ENCODE results near the gene BTBD16.

BTBD16 gene

DNA sequence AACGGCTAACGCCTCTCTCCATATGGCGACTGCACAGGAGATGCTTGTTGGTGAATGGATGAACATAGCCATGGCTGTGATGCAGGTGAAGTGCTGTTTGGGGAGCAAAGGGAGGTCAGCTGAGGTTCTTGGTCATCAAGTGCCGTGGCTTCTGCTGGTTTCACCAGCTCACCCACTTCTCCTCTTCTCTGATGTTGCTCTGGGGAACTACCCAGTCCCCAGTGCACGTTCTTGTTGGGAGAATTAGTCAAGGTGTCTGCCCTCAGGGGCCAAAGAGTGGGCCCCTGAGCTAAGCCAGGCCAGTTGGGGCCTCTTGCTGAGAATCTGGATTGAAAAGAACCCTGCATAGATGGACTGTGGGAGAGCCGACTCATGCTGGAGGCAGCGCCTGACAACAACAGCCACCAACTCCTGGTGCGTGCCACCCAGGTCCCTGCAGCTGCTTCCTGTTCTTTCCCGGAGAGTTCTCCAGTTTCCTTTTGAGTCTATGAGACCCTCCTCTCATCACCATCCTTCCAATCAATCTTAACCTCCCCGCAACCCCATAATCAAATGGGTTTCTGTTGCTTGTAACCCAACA lies 3.0 kb downstream of the BTBD16 start:
- DNase-seq (ENCODE audit: low read depth in 3 of 3), result no peak

DNA sequence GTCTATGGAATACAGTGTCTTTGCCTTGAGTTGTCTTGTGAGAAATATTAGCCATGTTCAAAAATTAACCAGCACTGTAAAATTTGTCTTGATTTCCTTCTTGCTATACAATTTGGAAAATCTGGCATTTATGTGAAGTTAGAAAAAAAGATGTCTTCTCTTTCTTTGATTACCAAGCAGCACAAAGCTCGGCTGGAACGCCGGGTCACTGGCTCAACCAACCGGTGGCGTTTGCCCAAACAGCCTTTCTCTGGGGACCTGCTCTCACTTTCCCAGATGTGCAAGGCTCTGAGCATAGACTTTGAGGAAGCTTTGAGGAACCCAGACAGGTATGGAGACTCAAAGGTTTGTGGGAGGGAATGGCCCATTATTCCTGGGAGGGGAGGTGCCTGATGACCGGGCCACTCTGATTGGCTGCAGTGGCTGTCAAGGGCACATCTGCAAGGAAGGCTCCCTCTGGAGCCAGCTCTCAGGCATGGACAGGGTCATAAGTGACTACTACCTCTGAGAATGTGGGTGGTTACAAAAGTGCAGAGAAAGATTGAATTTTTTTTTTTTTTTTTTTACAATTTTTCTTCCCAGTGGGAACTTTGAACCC lies 5.6 kb downstream of the BTBD16 start:
- no peak for DNase-seq (ENCODE audit: low read depth in 3 of 3)

DNA sequence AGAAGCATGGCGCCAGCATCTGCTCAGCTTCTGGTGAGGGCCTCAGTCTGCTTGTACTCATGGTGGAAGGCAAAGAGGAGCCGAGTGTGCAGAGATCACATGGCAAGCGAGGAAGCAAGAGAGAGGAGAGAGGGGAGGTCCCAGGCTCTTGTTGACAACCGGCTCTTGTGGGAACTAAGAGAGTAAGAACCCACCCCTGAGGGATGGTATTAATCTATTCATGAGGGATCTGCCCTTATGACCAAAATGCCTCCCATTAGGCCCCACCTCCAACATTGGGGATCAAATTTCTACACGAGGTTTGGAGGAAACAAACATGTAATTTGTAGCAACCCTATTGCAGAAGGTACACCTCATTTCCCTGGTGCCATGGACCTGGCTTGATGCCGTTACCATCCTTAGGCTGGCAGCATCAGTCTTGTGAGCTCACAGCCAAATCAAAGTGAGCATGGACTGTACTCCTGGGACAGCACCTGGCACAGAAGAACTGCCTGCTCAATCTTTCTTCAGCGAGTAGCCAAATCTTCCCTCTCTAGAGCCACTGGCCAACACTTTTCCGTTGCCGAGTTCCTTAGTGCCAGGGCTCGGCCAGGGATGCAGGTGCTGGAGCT lies 6.5 kb downstream of the BTBD16 start:
- DNase-seq (ENCODE audit: low read depth in 3 of 3), result no peak

DNA sequence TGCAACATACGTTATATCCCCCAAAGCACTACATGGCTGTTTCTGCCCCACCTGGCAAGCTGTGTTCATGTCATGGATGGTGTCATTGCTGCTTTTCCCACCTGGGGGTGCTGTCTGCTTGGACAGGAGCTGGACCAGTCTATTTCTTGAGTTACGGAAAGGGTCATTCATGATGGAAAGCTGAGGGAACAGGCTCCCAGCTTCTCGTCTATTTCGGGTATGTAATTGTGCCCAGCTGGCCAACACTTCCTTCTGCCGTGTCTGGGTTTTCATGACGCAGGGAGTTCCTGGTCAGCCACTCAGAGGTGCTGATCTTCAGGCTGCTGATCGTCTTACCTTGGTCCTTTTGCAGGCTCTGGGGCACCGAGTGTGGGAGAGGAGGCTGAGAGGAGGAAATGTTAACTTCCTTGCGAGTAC lies 8.6 kb downstream of the BTBD16 start:
- no peak for DNase-seq (ENCODE audit: low read depth in 3 of 3)

DNA sequence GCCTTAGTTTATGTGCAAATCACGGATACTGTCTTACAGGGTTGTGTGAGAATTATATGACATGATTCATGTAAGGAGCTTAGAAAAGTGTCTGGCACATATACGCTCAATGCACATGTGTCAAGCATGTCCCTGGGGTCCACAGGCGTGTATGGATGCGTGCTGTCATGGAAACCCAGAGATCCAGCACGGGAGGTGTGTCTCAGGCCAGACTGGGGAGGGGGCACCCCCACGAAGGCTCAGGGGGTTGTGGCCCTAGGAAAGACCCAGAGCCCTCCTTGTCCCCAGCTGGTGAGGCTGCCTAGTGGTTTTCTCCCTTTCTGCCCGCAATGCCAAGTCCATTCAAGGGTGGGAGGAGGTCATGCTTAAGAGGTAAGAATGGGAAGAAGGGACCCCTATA lies 9.1 kb downstream of the BTBD16 start:
- DNase-seq (ENCODE audit: low read depth in 3 of 3), result no peak

DNA sequence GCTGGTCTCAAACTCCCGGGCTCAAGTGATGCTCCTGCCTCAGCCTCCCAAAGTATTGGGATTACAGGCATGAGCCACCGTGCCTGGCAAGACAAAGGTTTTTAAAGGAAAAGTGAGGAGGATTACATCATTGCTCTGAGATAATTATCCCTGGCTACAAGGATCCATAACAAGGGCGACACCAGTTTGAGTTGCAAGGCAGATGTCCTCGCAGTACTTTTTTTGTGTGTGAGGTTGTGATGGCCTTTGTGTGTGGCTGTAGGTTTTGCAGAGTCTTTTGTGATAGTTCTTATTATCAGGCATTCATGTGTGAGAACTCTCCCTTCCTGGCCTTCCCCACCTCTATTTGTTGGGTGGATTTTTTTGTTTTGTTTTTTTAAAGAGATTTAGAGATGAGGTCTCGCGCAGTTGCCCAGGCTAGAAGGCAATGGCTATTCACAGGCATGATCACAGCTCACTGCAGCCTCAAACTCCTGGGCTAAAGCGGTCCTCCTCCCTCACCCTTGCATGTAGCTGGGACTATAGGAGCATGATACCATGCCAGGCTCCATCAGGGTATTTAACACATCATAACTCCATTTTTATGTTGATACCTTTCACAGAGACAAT lies 10.0 kb downstream of the BTBD16 start:
- DNase-seq (ENCODE audit: low read depth in 3 of 3), result no peak

DNA sequence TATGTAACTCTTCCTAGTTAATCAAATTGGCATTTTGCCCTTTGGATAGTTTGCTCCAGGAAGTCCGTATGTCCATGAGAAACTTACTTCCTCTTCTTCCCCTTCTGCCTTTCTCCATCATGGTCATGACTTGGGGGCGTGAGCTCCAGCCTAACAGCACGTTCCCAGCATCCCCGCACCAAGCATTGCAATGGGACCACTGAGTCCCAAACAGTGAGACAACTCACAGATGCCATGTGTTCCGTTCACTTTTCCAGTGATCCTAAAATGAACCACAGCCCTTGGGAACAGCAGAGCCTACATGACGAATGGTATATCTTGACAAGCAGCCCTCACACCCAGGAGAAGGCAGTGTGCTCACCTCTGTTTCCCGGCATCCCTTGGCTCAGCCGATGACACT lies 10.7 kb downstream of the BTBD16 start:
- no peak for DNase-seq (ENCODE audit: low read depth in 3 of 3)

DNA sequence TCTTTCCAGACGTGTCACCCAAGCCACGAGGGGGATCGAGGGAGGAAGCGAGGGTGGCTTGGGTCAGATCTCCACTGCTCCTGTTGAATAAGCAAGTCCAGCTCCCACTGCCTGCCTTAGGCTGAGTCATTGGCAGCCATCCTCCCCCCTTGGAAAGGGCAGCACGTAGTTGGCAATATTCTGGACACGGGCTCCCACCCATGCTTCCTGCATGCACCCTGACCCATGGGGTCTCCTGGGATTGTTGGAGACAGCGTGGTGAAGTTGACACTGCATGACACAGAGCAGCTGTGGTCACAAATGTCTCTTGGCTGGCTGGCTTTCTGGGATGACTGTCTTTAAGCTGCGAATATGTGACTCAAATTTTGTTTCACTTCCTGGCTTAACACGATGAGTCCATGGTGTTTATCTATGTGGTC lies 11.2 kb downstream of the BTBD16 start:
- DNase-seq (ENCODE audit: low read depth in 3 of 3), result no peak

DNA sequence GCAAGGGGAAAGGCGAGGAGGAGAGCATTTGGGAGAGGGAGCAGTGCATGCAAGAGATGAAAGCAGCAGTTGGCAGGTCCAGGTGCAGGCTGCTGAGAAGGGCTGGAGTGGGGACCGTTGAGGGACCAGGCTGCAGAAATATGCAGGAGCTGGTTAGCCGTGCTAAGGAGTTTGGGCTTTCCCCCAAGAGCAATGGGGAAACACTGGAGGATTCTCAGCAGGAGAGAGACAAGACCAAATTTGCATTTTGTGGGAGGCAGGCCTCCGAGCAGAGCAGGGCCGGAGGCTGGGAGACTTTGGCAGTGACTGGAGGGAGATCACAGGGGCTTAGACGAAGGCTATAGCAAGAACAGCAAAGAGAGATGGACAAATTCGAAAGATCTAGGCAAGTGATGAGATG lies 11.8 kb downstream of the BTBD16 start:
- no peak for DNase-seq (ENCODE audit: low read depth in 3 of 3)

DNA sequence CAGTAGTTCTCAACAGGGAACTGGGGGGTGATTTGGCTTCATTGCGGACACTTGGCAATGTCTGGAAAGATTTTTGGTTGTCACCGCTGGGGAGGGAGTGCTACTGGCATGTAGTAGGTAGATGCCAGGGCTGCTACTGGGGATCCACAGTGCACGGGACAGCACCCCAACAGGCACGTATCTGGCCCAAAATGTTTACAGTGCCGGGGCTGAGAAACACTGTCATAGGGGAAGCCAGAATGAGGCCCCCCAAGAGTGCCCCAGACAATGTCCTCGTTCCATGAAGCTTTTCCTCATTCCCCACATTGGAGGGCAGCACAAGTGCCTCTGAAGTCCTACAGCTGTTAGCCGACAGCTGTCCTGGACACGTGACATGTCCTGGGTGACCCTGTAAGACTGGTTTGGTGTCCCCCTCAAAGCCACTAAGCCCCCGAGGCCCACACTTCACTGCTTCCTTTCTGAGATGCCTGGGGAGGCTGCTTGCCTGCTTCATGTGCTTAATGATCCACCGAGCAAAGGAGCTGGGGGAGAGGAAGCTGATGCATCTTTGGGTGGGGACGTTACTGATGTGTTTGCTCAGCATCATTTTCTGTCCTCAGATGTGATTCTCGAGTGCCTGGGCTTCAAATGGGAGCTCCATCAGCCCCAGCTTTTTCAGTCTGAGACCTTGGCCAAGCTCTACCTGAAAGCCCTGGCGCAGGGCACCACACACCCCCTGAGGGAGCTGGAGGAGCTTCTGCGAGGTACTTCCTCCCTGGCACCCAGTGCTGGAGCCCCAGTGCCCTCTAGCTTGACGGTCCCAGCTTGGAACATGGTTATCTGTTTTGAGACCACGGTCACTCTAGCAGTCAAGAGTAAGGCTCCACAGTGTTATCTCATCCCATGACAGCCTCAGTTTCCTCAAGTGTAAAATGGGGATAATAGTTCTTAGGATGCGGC lies 14.7 kb downstream of the BTBD16 start:
- no peak for DNase-seq (ENCODE audit: low read depth in 3 of 3)

DNA sequence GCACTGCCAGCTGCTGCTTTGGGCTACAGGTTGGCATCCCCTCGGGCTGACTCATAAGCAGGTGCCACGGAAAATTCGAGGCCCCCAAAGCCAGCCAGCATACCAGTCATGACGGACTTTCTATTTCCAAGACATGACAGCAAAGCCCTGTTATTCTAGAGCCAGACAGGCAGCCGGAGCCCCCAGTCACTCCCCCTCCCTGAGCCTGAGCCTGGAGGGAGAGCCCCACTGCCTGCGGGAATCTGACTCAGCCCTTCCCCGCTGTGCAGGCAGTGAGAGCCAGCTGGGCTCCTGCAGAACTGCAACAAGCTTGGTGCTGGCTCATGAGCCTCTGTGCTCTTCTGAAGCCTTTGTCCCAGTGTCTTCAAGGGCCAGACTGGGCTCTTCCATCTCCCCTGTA lies 15.8 kb downstream of the BTBD16 start:
- no peak for DNase-seq (ENCODE audit: low read depth in 3 of 3)

DNA sequence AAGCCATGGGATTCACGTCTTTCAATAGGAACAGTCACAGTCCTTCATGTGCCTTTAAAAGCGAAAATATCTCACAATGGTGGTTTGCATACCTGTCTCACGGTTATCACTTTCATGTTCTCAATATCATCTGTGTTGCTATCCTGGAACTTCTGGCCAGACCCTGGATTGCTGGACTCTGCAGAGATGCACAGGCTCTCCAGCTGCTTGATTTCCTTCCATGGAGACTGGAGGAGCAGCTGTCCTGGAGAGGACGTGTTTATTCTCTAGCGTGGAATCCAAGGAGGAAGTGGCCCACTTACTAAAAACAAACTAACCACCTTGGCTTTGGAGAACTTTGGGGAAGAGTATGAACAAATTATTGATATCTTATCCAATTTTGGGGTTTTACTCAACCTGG lies 16.5 kb downstream of the BTBD16 start:
- no peak for DNase-seq (ENCODE audit: low read depth in 3 of 3)

DNA sequence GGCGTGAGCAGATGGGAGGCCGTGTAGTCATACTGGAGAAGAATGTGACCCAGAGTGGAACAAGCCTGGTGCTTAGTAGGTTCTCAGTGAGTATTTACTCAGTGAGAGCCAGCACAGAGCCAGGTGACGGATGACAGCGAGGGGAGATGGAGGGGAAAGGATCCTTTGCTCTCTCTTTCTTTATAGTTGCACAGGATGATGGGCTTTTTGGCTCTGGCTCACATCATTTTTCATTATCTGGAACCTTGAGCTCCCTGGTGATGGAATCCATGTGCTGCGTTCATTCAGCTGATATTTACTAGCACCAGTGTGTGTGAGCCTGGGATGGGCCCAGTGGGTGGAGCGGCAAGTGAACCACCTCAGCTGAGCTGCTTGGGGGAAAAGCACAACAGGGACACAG lies 17.2 kb downstream of the BTBD16 start:
- DNase-seq (ENCODE audit: low read depth in 3 of 3), result no peak

DNA sequence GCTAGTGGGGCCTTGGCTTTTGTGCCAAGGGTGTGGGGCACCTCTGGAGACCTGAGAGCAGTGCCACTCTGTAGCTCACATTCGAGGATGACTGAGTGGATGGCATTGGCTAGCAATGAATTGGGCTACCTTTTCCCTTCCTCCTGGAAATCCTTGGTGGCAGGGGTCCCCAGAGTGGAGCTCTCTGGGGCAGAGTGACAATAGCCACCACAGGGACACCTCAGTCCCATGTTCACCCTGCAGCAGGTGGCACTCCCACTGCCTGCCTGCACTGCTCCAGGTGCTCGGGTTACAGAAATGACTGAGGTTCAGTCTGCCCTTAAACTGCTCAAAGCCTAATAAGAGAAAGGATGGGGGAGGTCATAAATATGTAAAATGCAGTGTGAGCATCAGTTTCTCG lies 17.8 kb downstream of the BTBD16 start:
- DNase-seq (ENCODE audit: low read depth in 3 of 3), result no peak

DNA sequence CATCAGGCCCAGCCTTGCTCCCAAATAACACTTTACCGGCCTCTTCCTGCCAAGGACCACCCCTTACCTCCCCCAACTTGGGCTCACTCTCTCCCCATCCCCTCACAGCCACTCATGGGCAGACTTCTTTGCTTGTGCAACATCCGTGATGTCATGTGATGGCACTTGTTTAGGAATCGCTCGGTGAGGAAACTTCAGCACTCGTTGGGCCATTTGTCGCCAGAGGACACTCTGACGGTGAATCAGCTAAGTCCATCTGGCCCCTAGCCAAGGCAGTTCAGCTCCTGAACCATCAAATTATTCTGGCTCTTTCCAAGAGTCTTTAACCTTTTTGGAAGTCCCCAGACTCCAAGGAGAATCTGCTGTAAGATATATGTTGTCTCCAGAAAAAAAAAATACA lies 19.2 kb downstream of the BTBD16 start:
- no peak for DNase-seq (ENCODE audit: low read depth in 3 of 3)

DNA sequence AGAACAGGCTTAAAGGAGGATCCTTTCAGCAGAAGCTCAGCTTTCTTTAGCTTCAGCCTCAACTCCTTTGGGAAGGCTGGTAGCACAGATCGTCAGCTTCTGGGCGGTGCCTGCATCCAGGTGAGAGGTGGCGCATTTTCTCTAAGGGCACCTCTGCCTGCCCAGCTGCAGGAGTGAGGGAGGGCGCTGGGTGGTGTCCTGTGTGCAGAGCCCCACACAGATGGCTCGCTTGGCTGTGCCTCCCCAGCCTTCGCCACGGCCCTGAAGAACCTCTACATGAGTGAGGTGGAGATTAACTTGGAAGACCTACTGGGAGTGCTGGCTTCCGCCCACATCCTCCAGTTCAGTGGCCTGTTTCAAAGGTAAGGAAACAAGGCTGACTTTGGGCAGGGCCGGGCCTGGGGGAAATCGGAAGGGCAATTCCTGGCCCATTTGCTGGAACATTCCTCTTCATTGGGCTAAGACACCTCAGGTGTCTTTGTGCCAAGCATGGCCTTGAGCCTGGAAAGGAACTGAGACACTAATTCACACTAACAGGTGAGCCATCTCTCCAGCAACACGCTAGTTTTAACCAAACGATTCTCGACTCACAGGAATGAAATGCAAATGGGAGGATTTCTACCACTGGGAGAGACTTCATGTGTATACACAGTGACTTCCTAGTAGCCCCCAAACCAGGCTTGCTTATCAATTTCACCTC lies 19.9 kb downstream of the BTBD16 start:
- no peak for DNase-seq (ENCODE audit: low read depth in 3 of 3)

DNA sequence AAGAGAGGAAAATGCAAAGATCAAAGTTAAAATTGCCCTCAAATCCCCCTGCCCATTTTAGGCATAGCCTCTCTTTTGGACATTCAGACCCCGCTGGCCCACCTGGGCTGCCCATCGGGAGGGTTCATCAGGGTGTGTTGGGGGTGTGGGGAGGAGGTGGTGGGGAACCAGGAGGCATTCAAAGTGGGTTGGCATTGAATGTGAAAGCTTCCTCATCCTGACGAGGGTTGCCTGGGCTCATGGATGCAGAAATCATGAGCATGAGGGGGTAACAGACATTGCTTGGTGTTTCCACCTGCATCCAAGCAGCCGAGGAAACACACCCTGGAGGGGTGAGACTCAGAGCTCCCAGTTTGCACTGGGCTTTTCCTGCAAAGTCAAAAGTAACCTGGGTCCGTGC lies 20.6 kb downstream of the BTBD16 start:
- no peak for DNase-seq (ENCODE audit: low read depth in 3 of 3)

DNA sequence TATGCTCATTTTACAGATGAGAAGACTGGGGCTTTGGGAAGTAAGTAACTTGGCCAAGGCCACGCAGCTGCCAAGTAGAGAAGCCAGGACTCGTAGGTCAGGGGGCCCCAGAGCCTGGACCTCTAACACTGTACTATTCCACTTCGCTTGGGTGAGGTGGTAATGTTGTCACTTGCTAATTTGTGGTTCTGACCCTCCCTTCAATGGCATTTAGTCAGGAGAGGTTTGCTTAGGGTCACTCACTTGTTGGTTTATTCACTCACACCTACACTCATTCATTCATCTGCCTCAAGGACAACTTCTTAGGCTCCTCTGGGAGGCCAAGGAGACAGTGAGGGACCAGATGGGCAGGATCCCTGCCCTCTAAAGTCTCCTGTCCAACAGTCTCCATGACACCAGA lies 21.3 kb downstream of the BTBD16 start:
- DNase-seq (ENCODE audit: low read depth in 3 of 3), result no peak

DNA sequence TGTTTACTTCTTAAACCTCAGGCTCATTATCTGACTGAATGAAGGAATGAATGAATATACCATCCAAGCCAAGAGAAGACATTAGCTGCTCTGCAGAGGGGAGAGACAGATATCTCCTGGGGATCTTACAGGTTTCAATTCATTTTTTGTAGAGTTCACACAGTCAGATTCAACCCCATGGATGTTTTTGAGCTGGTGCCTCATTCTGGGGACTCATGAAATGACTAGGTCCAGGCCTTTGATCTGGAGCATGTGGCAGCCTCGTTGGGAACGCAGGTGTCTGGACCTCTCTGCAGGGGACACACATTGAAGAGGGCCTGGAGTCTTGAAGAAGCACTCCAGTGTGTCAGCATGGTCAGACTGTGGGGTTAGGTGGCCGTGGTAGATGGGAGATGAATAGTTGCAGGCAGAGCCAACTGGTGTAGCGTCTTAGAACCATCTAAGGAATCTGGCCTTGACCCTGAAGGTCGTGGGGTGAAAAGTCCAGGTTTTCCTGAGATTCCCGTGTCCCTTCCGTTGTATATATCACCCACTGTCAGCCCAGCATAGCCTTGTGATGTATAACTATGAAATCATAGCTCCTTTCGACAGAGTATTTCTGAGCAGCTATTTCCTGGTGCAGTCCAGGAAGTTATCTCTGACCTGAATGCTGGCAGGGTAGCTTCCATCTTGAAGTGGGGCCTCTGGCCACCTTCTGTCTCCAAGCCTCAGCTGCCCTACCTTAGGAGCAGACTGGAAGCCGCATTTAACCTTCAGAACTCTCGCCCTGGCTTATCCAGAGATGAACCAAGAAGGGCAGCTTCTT lies 22.3 kb downstream of the BTBD16 start:
- DNase-seq (ENCODE audit: low read depth in 3 of 3), result no peak

DNA sequence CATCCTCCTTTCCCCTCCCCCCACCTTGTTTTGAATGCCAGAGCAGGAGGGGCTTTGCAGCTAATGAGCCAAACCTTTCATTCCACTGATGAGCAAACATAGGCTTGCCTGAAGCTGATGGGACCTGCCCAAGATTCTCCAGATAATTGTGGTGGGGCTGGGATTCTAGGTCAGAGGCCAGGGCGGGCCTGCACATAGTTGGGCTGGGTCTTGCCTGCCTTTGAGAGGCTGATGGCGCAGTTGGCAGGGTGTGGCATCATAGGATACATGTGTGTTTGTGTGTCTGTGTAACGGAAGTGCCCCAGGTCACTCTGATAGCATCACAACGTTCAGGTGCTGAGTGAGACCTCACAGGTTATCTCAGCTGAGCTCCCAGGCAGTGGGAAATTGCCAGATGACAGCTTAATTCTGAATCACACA lies 22.9 kb downstream of the BTBD16 start:
- DNase-seq (ENCODE audit: low read depth in 3 of 3), result no peak
